AG09319 (cell line): ENCODE measurements around the gene SLC30A3.
A peak's percentile ranks its signal among the peaks of the same experiment; 100 is the strongest.
"Not testable (repeated sequence)": the region's sequence is repeated elsewhere in the genome, so short reads cannot be mapped to it uniquely, and the experiment has no call there.

Experiments used
- DNase-seq: peaks from one replicate; pipeline ENCODE4 v3.0.0-alpha.2; 2010; ENCODE audit warnings: low read depth; ENCODE audit errors: extremely low read depth
- CTCF ChIP-seq: IDR thresholded peaks from 2 replicates; pipeline ENCODE4 v1.5.1; 2011; ENCODE audit warnings: low read depth, mild to moderate bottlenecking, inconsistent platforms, low read length, moderate library complexity

The SLC30A3 gene

GRCh38 chr2:27271631-27272340 is 8.9 kb upstream of the SLC30A3 start:
- DNase-seq: no peak
- no peak for TF ChIP-seq CTCF

GRCh38 chr2:27270670-27271069 is 7.8 kb upstream of the SLC30A3 start:
- TF ChIP-seq CTCF: no peak
- DNase-seq: no peak

- DNase-seq: no peak
- TF ChIP-seq CTCF: no peak
These were observed 7.3 kb upstream of the SLC30A3 start for GRCh38 chr2:27270131-27270530.

- DNase-seq: not testable (repeated sequence)
These were observed 5.4 kb upstream of the SLC30A3 start for GRCh38 chr2:27268296-27268695.

GRCh38 chr2:27265536-27265870 is 2.7 kb upstream of the SLC30A3 start:
- DNase-seq: no peak
- TF ChIP-seq CTCF: no peak

GRCh38 chr2:27264753-27265535 is 2.1 kb upstream of the SLC30A3 start:
- TF ChIP-seq CTCF: peak; percentile 45
- DNase-seq: no peak

- DNase-seq: no peak
- no peak for TF ChIP-seq CTCF
These were observed 1.5 kb upstream of the SLC30A3 start for GRCh38 chr2:27264253-27264752.
